ENCODE data around the gene CPA5. TPM values are rescaled to one million over a fixed set of nuclear protein-coding genes. Genes with fewer than 3 reads are reported as not detected.

The CPA5 gene
- total RNA-seq, 1 experiment from 2014 or later, result not detected

- H3K14ac ChIP-seq (ENCODE audit: insufficient read depth, low read length), result no peak overlapping the region
- H3K27me3 ChIP-seq (ENCODE audit: insufficient read depth, low read length), result no peaks in the 10 kb centered on the region
- H2BK20ac ChIP-seq (ENCODE audit: low read depth, low read length, poor library complexity, severe bottlenecking), result no peak overlapping the region
- no peak overlapping the region for H2BK12ac ChIP-seq (ENCODE audit: insufficient read length, low read depth, low read length)
- no peak overlapping the region for H4K5ac ChIP-seq (ENCODE audit: insufficient read length, low read depth, low read length)
- Mint-ChIP-seq H3K36me3 (ENCODE audit: insufficient read depth in 1 of 3, low read depth in 3 of 3) (peaks cover 0 to 6% (median 4%) of the 10 kb centered on the region in 3 experiments; a peak in 3 of 7 replicates), H3K9me3 (no peaks in the 10 kb centered on the region), H3K4me3 (no peak overlapping the region), H3K4me1 (no peaks in the 10 kb centered on the region), H3K27me3 (ENCODE audit: low read depth) (no peaks in the 10 kb centered on the region), H3K27ac (no peak overlapping the region)
- no peaks in the 10 kb centered on the region for H3K4me1 ChIP-seq (ENCODE audit: insufficient read depth, low read length)
- no peak overlapping the region for H2AFZ ChIP-seq (ENCODE audit: low read length)
- no peak overlapping the region for H2BK5ac ChIP-seq (ENCODE audit: insufficient read length, low read length)
- no peaks in the 10 kb centered on the region for H3K79me1 ChIP-seq (ENCODE audit: insufficient read depth, low read depth, low read length, poor library complexity, severe bottlenecking)
- WGBS (ENCODE audit: extremely low coverage, insufficient read length, low lambda C conversion rate), result no CpG with 5 or more reads among the region's 2 CpGs
- H2AK5ac ChIP-seq (ENCODE audit: insufficient read length, low read length), result no peak overlapping the region
- no peak overlapping the region for H3T11ph ChIP-seq (ENCODE audit: low read length)
- no peak overlapping the region for H3K18ac ChIP-seq (ENCODE audit: insufficient read length, low read depth, low read length)
- H3K4me2 ChIP-seq (ENCODE audit: insufficient read depth, insufficient read length, low read length), result no peak overlapping the region
- no peaks in the 10 kb centered on the region for H3K9me3 ChIP-seq (ENCODE audit: control insufficient read depth, low read depth, low read length)
- no peak for TF ChIP-seq CTCF (conservative IDR thresholded peaks at IDR 0.05)
- no peak overlapping the region for H3K27ac ChIP-seq (ENCODE audit: insufficient read length, low read depth, low read length)
- H3K79me2 ChIP-seq (ENCODE audit: insufficient read depth, low read length), result no peaks in the 10 kb centered on the region
- no peak for DNase-seq
- no peaks in the 10 kb centered on the region for H3K23me2 ChIP-seq (ENCODE audit: insufficient read length, low read depth, low read length, poor library complexity, severe bottlenecking)
- no peak overlapping the region for H3K4ac ChIP-seq (ENCODE audit: low read depth, low read length)
- no peaks in the 10 kb centered on the region for H4K20me1 ChIP-seq (ENCODE audit: control insufficient read depth, insufficient read depth, insufficient read length)
- no peak overlapping the region for H4K91ac ChIP-seq (ENCODE audit: insufficient read length, low read depth, low read length)
- H2BK120ac ChIP-seq (ENCODE audit: low read depth, low read length, poor library complexity, severe bottlenecking), result no peak overlapping the region
- H3K9ac ChIP-seq (ENCODE audit: extremely low read depth, insufficient read length, low read length), result no peak overlapping the region
- H4K8ac ChIP-seq (replicated peaks; ENCODE audit: insufficient read length, low read depth, low read length), result no peak overlapping the region
- H2BK15ac ChIP-seq (ENCODE audit: low read depth, low read length), result no peak overlapping the region
- no peak overlapping the region for H3K56ac ChIP-seq (ENCODE audit: insufficient read length, low read depth, low read length)
- H3K23ac ChIP-seq (ENCODE audit: insufficient read length, low read depth, low read length), result no peak overlapping the region
Observed at GRCh38 chr7:130405003-130405402, 60.4 kb downstream of the CPA5 start.
